Activated naive CD4-positive, alpha-beta T cell (primary cell): ENCODE results near the gene AGMO.

ENCODE experiments used
- DNase-seq, 4 experiments: peaks; one replicate each; lab custom pipeline; 2025; lab: John Stamatoyannopoulos, UW

Gene AGMO

GRCh38 chr7:15561835-15562234 is at the start of gene AGMO:
TSS of gene AGMO (minus strand) at chr7:15562015.
- no peak for DNase-seq

- no peak for DNase-seq
Measured at GRCh38 chr7:15610503-15610902, 48.7 kb upstream of the AGMO start.

- no peak for DNase-seq
Measured at GRCh38 chr7:15609287-15609686, 47.5 kb upstream of the AGMO start.

- DNase-seq: no peak
Measured at GRCh38 chr7:15607529-15608210, 45.9 kb upstream of the AGMO start.

- no peak for DNase-seq
Measured at GRCh38 chr7:15606561-15606960, 44.7 kb upstream of the AGMO start.

GRCh38 chr7:15604166-15604565 is 42.4 kb upstream of the AGMO start:
- no peak for DNase-seq

GRCh38 chr7:15603124-15603523 is 41.3 kb upstream of the AGMO start:
- no peak for DNase-seq

GRCh38 chr7:15602236-15602635 is 40.4 kb upstream of the AGMO start:
- DNase-seq: no peak

GRCh38 chr7:15601175-15601574 is 39.4 kb upstream of the AGMO start:
- DNase-seq: no peak

GRCh38 chr7:15600298-15600697 is 38.5 kb upstream of the AGMO start:
- DNase-seq: no peak

GRCh38 chr7:15594461-15594860 is 32.6 kb upstream of the AGMO start:
- no peak for DNase-seq

GRCh38 chr7:15593382-15593781 is 31.6 kb upstream of the AGMO start:
- no peak for DNase-seq

GRCh38 chr7:15586266-15586665 is 24.5 kb upstream of the AGMO start:
- DNase-seq: no peak

- no peak for DNase-seq
Measured at GRCh38 chr7:15584575-15584974, 22.8 kb upstream of the AGMO start.

GRCh38 chr7:15582773-15583172 is 21.0 kb upstream of the AGMO start:
- no peak for DNase-seq

- no peak for DNase-seq
Measured at GRCh38 chr7:15581352-15581951, 19.6 kb upstream of the AGMO start.

GRCh38 chr7:15580604-15581351 is 19.0 kb upstream of the AGMO start:
- DNase-seq: no peak

- DNase-seq: no peak
Measured at GRCh38 chr7:15577600-15577999, 15.8 kb upstream of the AGMO start.

GRCh38 chr7:15571301-15571878 is 9.6 kb upstream of the AGMO start:
- no peak for DNase-seq

- no peak for DNase-seq
Measured at GRCh38 chr7:15567652-15568051, 5.8 kb upstream of the AGMO start.

- no peak for DNase-seq
Measured at GRCh38 chr7:15567036-15567435, 5.2 kb upstream of the AGMO start.

GRCh38 chr7:15566476-15566875 is 4.7 kb upstream of the AGMO start:
- DNase-seq: no peak

GRCh38 chr7:15560968-15561367 is 847 bp downstream of the AGMO start:
- DNase-seq: no peak
